Measurements from ENCODE around the gene PRDX6. TPM values are rescaled to one million over a fixed set of nuclear protein-coding genes. Genes with fewer than 3 reads are reported as not detected.
A peak's percentile ranks its signal among the peaks of the same experiment; 100 is the strongest.

PRDX6 gene, protein sequence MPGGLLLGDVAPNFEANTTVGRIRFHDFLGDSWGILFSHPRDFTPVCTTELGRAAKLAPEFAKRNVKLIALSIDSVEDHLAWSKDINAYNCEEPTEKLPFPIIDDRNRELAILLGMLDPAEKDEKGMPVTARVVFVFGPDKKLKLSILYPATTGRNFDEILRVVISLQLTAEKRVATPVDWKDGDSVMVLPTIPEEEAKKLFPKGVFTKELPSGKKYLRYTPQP
- 140 and 142 TPM in 2 replicates for total RNA-seq

DNA sequence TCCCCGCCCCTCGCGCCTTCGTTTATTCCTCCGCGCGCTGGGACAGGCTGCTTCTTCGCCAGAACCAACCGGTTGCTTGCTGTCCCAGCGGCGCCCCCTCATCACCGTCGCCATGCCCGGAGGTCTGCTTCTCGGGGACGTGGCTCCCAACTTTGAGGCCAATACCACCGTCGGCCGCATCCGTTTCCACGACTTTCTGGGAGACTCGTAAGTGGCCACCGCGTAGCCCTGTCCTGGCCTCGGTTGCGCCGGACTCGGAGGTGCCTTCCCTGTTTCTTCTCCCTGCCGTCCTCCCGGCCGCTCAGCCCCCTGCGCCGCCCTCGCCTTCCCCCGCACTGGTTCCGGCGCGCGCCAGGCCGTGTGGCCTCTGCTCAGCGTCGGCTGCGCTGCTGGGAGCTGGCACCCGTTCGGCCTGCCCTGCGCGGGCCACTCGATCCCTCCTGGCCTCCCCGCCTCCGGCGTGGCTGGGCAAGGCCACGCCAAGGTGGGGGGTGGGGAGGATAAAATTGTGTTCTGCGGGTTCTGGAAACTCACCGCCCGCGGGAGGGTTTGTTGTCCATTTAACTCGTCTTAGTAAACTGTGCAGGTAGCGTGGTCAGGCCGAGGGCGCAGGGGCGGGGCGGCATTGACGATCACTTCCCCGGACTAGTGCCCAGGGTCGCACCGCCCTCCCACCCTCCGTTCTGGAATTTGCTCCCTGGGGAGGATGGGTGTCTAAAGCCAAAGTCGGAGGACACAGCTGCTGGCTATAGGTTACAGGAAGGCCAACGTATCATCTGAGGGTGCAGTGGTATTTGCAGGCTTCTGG, at the start of gene PRDX6:
PRDX6 (plus strand) TSS at position 50 of the 808 bp plus-strand sequence; CDS start at position 113, 63 bp downstream.
- Histone ChIP-seq H3K4me1 (ENCODE audit: insufficient read depth, low read length) (peaks cover 60% of the 10 kb centered on the region), H3K79me2 (ENCODE audit: insufficient read depth, low read length) (peaks cover 65% of the 10 kb centered on the region)

DNA sequence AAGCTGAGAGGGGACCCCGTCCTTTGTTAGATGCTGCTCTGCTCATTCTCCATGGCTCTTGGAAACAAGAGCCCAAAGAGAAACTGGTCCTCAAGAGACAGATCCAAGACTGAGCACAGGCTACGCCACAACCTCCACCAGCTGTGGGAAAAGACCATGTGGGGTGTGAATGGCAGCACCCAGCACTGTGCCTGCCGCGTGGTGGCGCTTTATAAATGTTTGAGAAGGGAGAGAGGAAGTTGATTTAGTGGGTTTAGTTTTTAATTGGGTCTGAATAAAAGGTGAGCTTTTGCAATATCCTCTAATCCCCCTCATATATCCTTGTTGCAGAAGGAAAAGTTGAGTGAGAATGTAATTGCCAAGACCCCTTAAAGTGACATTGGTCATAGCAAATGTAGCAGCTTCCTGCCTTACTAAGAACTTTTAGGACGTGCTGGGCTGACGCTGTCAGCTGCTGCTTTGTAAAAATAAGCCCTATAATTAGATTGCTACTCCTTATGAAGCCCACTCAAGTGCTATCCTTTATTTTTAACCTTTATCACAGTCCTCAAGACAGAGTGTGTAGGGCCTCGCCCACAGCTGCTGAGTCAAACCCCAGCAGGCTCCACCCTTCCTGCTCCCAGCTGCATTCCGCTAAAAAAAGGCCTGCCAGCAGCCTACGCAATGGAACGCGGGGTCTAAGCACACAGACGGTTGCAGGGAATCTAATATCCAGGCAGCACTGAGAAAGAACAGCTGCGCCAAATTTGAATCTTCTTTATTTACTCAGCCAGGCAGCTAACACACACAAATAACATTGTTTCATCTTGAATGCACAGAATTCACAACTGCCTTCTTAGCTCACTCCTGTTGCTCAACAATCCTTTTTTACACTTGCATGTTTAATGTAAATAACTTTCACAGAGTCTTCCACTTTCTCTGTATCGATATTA, 47.4 kb upstream of the PRDX6 start:
- no peaks in the 10 kb centered on the region for H4K20me1 ChIP-seq (ENCODE audit: insufficient read depth, low read length)
- peak overlapping the region; percentile 87 for H3K27ac ChIP-seq (ENCODE audit: low read depth, low read length)
- peak overlapping the region; percentile 66 for H3K4me3 ChIP-seq (ENCODE audit: insufficient read depth, low read length)
- H3K9me3 ChIP-seq (ENCODE audit: low read depth, low read length) = no peaks in the 10 kb centered on the region
- no peaks in the 10 kb centered on the region for H3K36me3 ChIP-seq (ENCODE audit: insufficient read depth, low read length)
- TF ChIP-seq, protein P1, sequence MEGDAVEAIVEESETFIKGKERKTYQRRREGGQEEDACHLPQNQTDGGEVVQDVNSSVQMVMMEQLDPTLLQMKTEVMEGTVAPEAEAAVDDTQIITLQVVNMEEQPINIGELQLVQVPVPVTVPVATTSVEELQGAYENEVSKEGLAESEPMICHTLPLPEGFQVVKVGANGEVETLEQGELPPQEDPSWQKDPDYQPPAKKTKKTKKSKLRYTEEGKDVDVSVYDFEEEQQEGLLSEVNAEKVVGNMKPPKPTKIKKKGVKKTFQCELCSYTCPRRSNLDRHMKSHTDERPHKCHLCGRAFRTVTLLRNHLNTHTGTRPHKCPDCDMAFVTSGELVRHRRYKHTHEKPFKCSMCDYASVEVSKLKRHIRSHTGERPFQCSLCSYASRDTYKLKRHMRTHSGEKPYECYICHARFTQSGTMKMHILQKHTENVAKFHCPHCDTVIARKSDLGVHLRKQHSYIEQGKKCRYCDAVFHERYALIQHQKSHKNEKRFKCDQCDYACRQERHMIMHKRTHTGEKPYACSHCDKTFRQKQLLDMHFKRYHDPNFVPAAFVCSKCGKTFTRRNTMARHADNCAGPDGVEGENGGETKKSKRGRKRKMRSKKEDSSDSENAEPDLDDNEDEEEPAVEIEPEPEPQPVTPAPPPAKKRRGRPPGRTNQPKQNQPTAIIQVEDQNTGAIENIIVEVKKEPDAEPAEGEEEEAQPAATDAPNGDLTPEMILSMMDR (IDR thresholded peaks at IDR 0.05; ENCODE audit: extremely low read depth, low read depth, low read length) = peak; percentile 84
- peak overlapping the region; percentile 80 for H2AFZ ChIP-seq (ENCODE audit: low read length)
- DNase-seq (ENCODE audit: insufficient read length, low spot score, missing footprints) = peak; percentile 87
- peak overlapping the region; percentile 96 for H3K4me2 ChIP-seq (ENCODE audit: insufficient read depth, low read length)
- H3K27me3 ChIP-seq (ENCODE audit: insufficient read depth, low read length) = no peaks in the 10 kb centered on the region
- peaks cover 37% of the 10 kb centered on the region for H3K4me1 ChIP-seq (ENCODE audit: insufficient read depth, low read length)
- H3K79me2 ChIP-seq (ENCODE audit: insufficient read depth, low read length) = no peaks in the 10 kb centered on the region

More for the DNA sequence above, at the start of gene PRDX6:
- H2AFZ ChIP-seq (ENCODE audit: low read length) = peak within 1 kb of the TSS; percentile 90
- H3K4me3 ChIP-seq (ENCODE audit: insufficient read depth, low read length) = peak within 1 kb of the TSS; percentile 89
- TF ChIP-seq, protein P1 (IDR thresholded peaks at IDR 0.05; ENCODE audit: extremely low read depth, low read depth, low read length) = no peak
- H3K27me3 ChIP-seq (ENCODE audit: insufficient read depth, low read length) = no peaks in the 10 kb centered on the region
- peak within 1 kb of the TSS; percentile 95 for H3K4me2 ChIP-seq (ENCODE audit: insufficient read depth, low read length)
- H3K36me3 ChIP-seq (ENCODE audit: insufficient read depth, low read length) = peaks cover 30% of the 10 kb centered on the region
- peak within 1 kb of the TSS; percentile 95 for H3K27ac ChIP-seq (ENCODE audit: low read depth, low read length)
- H3K9me3 ChIP-seq (ENCODE audit: low read depth, low read length) = no peaks in the 10 kb centered on the region
- DNase-seq (ENCODE audit: insufficient read length, low spot score, missing footprints) = peak; percentile 53
- peaks cover 13% of the 10 kb centered on the region for H4K20me1 ChIP-seq (ENCODE audit: insufficient read depth, low read length)

GRCh38 chr1:173430677-173431303, 46.3 kb upstream of the PRDX6 start:
- H3K27ac ChIP-seq (ENCODE audit: low read depth, low read length) = peak overlapping the region; percentile 87
- no peak for DNase-seq (ENCODE audit: insufficient read length, low spot score, missing footprints)
- peaks cover 26% of the 10 kb centered on the region for H3K4me1 ChIP-seq (ENCODE audit: insufficient read depth, low read length)
- no peaks in the 10 kb centered on the region for H3K27me3 ChIP-seq (ENCODE audit: insufficient read depth, low read length)
- H4K20me1 ChIP-seq (ENCODE audit: insufficient read depth, low read length) = no peaks in the 10 kb centered on the region
- H3K36me3 ChIP-seq (ENCODE audit: insufficient read depth, low read length) = no peaks in the 10 kb centered on the region
- H2AFZ ChIP-seq (ENCODE audit: low read length) = no peak overlapping the region
- peak overlapping the region; percentile 96 for H3K4me2 ChIP-seq (ENCODE audit: insufficient read depth, low read length)
- H3K79me2 ChIP-seq (ENCODE audit: insufficient read depth, low read length) = no peaks in the 10 kb centered on the region
- H3K9me3 ChIP-seq (ENCODE audit: low read depth, low read length) = no peaks in the 10 kb centered on the region
- H3K4me3 ChIP-seq (ENCODE audit: insufficient read depth, low read length) = no peak overlapping the region
- TF ChIP-seq, protein P1 (IDR thresholded peaks at IDR 0.05; ENCODE audit: extremely low read depth, low read depth, low read length) = no peak
